Muscle of arm (tissue), 12 donors: ENCODE results near the gene SLC35B2. TPM values are rescaled to one million over a fixed set of nuclear protein-coding genes. Genes with fewer than 3 reads are reported as not detected.

Source experiments
- DNase-seq: peaks from one replicate; pipeline ENCODE4 v3.0.0-alpha.2; 2013
- polyA plus RNA-seq, 12 donors: library from polyadenylated mRNA; unstranded; fragments of 120-200 nt; gene quantifications; one replicate each; pipeline ENCODE4 v1.2.1, GENCODE V29; 2013; ENCODE audit not compliant: insufficient read length in 12 of 12

The SLC35B2 gene
- polyA plus RNA-seq, 12 donors, result 26.4 to 41.9 (median 30.6) TPM; not detected in 1

- DNase-seq, result no peak
Observed at GRCh38 chr6:44224029-44224964, 33.0 kb downstream of the SLC35B2 start.

- peak; percentile 56 for DNase-seq
Observed at GRCh38 chr6:44223319-44224028, 33.9 kb downstream of the SLC35B2 start, which contains the start of gene SLC29A1. Gene SLC29A1 (plus strand): TSS chr6:44223595. CDS start chr6:44227314, 3,719 bp downstream.

GRCh38 chr6:44222486-44223318, 34.6 kb downstream of the SLC35B2 start:
- DNase-seq, result no peak

- DNase-seq, result no peak
Observed at GRCh38 chr6:44221961-44222335, 35.4 kb downstream of the SLC35B2 start.

DNA sequence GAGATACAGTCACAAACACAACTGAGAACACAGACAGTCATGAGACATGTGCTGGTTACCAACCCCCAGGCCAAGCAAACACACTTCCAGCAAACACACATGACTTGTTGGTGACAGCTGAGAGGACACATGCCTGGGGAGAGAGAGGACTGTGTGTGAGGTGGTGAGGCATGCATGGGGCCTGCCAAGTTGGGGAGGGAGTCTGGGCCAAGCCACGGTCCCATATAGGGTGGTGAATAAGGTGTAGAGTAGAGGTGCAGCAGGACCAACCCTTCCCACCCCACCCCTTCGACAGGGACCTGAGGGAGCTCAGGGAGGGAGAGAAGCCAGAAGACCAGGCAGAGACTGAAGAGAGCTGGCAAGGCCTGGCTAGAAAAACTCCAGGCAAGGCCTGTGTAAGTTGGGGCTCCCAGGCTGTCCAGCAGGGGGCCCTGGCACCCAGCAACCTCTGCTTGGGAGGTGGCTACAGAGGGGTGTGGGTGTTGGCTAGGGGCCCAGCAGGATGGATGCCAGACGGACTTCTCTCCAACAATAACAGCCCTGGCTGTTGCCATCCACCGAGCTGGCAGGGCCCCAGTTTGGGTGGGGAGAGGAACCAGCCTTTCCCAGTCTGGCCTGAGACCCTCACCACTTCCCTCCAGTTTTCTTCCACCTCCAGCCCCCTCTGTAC, 35.9 kb downstream of the SLC35B2 start:
- DNase-seq, result peak; percentile 73

DNA sequence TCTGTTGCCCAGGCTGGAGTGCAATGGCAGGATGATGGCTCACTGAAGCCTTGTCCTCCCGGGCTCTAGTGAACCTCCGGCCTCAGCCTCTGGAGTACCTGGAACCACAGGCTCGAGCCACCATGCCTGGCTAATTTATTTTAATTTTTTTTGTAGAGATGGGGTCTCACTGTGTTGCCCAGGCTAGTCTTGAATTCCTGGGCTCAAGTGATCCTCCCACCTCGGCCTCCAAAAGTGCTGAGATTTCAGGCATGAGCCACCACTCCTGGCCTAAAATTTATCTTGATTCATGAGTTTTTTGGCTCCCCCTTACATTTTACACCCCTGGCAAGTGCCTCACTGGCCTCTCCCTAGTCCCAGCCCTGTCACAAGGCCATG, 36.4 kb downstream of the SLC35B2 start:
- DNase-seq, result no peak

- no peak for DNase-seq
Observed at GRCh38 chr6:44219815-44220784, 37.2 kb downstream of the SLC35B2 start.

DNA sequence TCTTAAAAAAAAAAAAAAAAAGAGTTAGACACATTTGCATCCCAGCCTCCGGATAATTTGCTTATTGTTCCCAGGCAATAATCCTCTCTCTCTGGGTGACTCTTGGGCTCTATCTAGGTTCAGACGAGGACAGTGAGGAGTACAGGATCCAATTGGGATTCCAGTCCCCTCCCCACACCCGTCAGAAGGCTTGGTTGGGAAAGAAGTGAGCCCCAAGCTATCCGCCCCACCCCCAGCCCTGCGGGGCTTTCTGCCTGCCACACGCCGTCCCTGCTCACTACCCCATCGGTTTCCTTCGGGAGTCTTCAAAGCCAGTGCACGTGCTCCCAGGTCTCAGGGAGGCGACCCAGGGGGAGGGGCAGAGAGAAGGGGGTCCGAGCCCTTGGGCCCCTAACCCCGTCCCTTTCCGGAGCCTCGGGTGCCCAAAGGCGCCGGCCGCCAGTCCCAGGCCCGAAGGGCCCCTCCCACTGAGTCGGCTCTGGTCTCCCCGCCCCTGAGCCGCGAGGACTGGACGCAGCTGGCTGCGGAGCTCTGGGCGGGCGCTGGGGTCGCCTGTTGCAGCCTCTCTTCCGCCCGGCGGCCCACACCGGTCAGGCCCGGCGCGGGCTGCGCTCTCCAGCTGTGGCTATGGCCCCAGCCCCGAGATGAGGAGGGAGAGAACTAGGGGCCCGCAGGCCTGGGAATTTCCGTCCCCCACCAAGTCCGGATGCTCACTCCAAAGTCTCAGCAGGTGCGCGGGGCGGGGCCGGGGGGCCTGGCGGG, 38.1 kb downstream of the SLC35B2 start:
- peak; percentile 88 for DNase-seq

DNA sequence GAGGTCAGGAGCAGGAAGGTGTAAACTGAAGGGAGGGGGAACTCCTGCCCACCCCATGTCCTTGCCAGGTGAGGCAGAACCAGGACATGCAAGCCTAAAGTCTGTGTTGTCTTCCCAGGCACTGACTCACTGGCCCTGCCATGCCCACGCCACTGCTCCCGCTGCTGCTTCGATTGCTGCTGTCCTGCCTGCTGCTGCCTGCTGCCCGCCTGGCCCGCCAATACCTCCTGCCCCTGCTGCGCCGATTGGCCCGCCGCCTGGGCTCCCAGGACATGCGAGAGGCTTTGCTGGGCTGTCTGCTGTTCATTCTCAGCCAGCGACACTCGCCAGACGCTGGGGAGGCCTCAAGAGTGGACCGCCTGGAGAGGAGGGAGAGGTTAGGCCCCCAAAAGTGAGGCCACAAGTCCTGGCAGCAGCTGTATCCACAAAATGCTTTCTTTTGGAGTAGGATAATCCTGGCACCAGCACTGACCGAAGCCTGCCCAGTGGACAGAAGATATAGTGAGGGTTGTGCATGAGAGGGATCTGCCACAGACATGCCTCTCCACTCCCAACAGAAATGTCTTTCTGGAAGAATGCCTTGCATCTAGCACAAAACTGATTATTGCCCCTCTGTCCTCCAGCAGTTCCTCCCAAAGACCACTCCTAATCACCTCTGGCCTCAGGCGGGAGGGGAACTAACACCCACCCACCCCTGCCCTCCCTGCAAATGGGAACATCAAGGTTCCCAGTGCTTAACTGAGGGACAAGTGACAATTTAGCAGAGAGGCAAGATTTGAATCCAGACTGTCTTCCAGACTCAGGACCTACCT, 39.8 kb downstream of the SLC35B2 start:
- DNase-seq, result no peak

- peak; percentile 52 for DNase-seq
Observed at GRCh38 chr6:44216677-44217331, 40.5 kb downstream of the SLC35B2 start, which contains the start of gene MYMX. Gene MYMX (plus strand): TSS chr6:44216926. CDS start chr6:44217472, 546 bp downstream.

- DNase-seq, result no peak
Observed at GRCh38 chr6:44214307-44214706, 43.0 kb downstream of the SLC35B2 start.

DNA sequence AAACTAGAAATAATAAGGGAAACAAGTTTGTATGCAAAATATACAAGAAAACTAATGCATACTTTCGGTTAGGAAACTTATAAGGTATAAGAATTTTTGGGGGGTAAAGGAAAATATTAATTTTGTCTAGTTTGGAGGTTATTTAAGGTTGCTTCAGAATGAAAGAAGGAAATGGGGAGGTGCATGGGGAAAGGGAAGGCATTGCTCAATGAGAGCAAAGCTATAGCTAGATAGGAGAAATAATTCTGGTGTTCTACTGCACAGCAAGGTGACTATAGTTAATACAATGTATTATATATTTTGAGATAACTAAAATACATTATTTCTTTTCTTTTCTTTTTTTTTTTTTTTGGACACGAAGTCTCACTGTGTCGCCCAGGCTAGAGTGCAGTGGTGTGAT, 46.0 kb downstream of the SLC35B2 start:
- DNase-seq, result no peak

GRCh38 chr6:44207966-44208365, 49.4 kb downstream of the SLC35B2 start:
- DNase-seq, result no peak
